HG03045 (cell line): ENCODE measurements around the gene ZIC1.

Experiments used
- ATAC-seq: cut with Tn5 transposase; IDR thresholded peaks from one replicate; pipeline ENCODE4 v1.9.1; 2021; ENCODE audit warnings: mild to moderate bottlenecking, moderate library complexity; ENCODE audit not compliant: unreplicated experiment

The ZIC1 gene

GRCh38 chr3:147409143-147410115, at the start of gene ZIC1:
TSS of gene ZIC1 (plus strand) at chr3:147409365. CDS start at chr3:147410113, 748 bp downstream.
- no peak for ATAC-seq

- no peak for ATAC-seq
These were observed 49.1 kb upstream of the ZIC1 start for GRCh38 chr3:147360051-147360439.

- ATAC-seq = no peak
These were observed 48.3 kb upstream of the ZIC1 start for GRCh38 chr3:147360646-147361453.

GRCh38 chr3:147361454-147362420, 47.4 kb upstream of the ZIC1 start:
- peak; percentile 59 for ATAC-seq

- ATAC-seq = no peak
These were observed 44.4 kb upstream of the ZIC1 start for GRCh38 chr3:147364771-147365170.

- ATAC-seq = no peak
These were observed 43.7 kb upstream of the ZIC1 start for GRCh38 chr3:147365196-147366115.

- no peak for ATAC-seq
These were observed 41.5 kb upstream of the ZIC1 start for GRCh38 chr3:147367676-147368075.

- ATAC-seq = no peak
These were observed 41.0 kb upstream of the ZIC1 start for GRCh38 chr3:147368151-147368550.

- no peak for ATAC-seq
These were observed 40.5 kb upstream of the ZIC1 start for GRCh38 chr3:147368561-147369221.

GRCh38 chr3:147369231-147369630, 39.9 kb upstream of the ZIC1 start:
- ATAC-seq = no peak

GRCh38 chr3:147369661-147370123, 39.5 kb upstream of the ZIC1 start:
- no peak for ATAC-seq

- no peak for ATAC-seq
These were observed 38.8 kb upstream of the ZIC1 start for GRCh38 chr3:147370349-147370748.

GRCh38 chr3:147371140-147371539, 38.0 kb upstream of the ZIC1 start:
- no peak for ATAC-seq

GRCh38 chr3:147371771-147372340, 37.3 kb upstream of the ZIC1 start:
- no peak for ATAC-seq

GRCh38 chr3:147372525-147373027, 36.6 kb upstream of the ZIC1 start:
- no peak for ATAC-seq

- ATAC-seq = no peak
These were observed 35.9 kb upstream of the ZIC1 start for GRCh38 chr3:147373301-147373700.

GRCh38 chr3:147377412-147378367, 31.5 kb upstream of the ZIC1 start:
- no peak for ATAC-seq
